ENCODE measurements around the gene MTO1. TPM values are rescaled to one million over a fixed set of nuclear protein-coding genes. Genes with fewer than 3 reads are reported as not detected.
A peak's percentile ranks its signal among the peaks of the same experiment; 100 is the strongest.
"Not testable (repeated sequence)": the region's sequence is repeated elsewhere in the genome, so short reads cannot be mapped to it uniquely, and the experiment has no call there.

MTO1 gene
- total RNA-seq, 4 donors from 2014 or later = 12.9 to 34.3 (median 23.9) TPM

GRCh38 chr6:73443555-73443954 is 18.0 kb upstream of the MTO1 start:
- Histone ChIP-seq H3K27ac (no peak overlapping the region), H3K9me3 (no peaks in the 10 kb centered on the region), H3K4me3 (no peak overlapping the region), H3K27me3 (no peaks in the 10 kb centered on the region), H3K4me1 (no peaks in the 10 kb centered on the region), H3K36me3 (peaks cover 19% of the 10 kb centered on the region)
- no peak for TF ChIP-seq POLR2AphosphoS5 (IDR thresholded peaks at IDR 0.05)
- TF ChIP-seq EP300 (IDR thresholded peaks at IDR 0.05) = no peak
- no peak for TF ChIP-seq POLR2A (IDR thresholded peaks at IDR 0.05)
- no peak for TF ChIP-seq CTCF (IDR thresholded peaks at IDR 0.05)
- DNase-seq (ENCODE audit: low spot score in 2 of 2) = no peak
- WGBS = 87% methylated on average over 3 of the region's 3 CpGs

DNA sequence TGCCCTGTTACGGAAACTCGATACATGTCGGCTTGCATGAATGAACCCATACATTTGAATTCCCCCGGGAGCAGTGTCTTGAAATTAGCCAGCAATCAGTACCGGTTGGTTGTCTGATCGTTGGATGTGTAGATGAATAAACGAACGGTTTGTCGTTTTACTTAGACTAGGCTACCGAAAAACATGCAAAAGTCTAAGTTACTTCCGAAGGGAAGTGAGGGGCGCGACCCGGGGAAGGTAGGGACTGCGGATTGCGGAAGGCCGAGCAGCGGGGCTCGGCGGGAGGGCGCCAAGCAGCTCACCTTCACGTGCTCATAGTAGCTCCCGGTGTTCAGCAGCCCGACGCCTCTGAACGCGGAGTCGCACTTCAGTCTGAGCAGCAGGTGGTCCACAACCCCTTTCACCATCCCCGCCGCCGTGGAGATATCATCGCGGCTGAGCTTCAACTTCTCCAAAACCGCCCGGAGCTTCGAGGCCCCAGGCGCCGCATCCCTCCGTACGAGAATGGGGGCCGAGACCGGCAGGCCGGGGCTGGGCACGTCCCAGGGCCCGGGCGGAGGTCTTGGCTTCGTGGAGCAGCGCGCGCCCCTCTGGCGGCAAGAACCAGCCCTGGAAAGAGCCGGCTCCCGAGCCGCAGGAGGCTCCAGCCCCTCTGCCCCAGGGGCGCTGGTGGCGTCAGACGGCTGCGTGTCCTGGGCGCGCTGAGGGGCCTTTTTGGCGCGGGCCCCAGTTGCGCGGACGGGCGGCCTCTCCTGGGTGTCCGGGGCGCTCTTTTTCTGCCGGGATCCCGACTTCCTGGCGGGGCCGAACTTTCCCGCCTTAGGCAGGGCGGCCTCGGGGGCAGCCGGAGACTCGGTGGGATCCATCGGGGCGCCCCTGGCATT is 10.1 kb upstream of the MTO1 start:
- Histone ChIP-seq H3K27ac (peak overlapping the region; percentile 66), H3K4me1 (peaks cover 16% of the 10 kb centered on the region), H3K36me3 (no peaks in the 10 kb centered on the region), H3K27me3 (no peaks in the 10 kb centered on the region), H3K9me3 (no peaks in the 10 kb centered on the region), H3K4me3 (peak overlapping the region; percentile 80)
- peak; percentile 65 to 80 for DNase-seq (ENCODE audit: low spot score in 2 of 2)
- TF ChIP-seq POLR2AphosphoS5 (IDR thresholded peaks at IDR 0.05) = no peak
- 0% methylated on average over 28 of the region's 79 CpGs for WGBS

GRCh38 chr6:73452107-73452461 is 9.5 kb upstream of the MTO1 start, which contains the start of gene CGAS:
Gene CGAS (minus strand): TSS chr6:73452297. CDS start chr6:73452181, 116 bp downstream.
- WGBS = 0% methylated on average over 8 of the region's 23 CpGs
- peak; percentile 81 to 86 for DNase-seq (ENCODE audit: low spot score in 2 of 2)

DNA sequence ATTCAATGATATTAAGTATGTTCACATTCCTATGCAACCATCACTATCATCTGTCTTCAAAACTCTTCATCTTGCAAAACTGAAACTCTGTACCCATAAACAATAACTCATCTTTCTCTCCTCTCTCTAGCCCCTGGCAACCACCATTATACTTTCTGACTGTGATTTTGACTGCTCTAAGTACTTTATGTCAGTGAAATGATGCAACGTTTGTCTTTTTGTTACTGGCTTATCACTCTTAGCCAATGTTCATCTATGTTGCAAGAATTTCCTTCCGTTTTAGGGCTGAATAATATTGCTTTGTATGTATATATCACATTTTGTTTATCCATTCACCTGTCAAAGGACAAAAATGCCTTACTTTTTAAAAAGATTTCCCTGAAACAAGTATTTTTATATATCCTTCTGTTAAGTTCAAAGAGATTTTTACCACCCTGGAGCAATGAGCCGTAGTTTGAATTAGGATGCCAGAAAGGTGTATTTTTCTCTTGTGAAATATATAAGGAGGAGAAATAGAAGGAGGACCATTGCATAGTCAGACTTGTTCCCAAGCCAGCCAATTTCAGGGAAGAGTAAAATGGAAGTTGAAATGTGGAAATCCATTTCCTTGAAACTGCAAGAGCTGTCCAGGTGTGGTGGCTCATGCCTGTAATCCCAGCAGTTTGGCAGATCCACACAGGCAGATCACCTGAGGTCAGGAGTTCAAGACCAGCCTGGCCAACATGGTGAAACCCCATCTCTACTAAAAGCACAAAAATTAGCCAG is 5.5 kb upstream of the MTO1 start:
- WGBS = 57% methylated on average over 3 of the region's 3 CpGs
- H3K27ac ChIP-seq = no peak overlapping the region

More at GRCh38 chr6:73452107-73452461, 9.5 kb upstream of the MTO1 start, which contains the start of gene CGAS:
- Histone ChIP-seq H3K27me3 (no peaks in the 10 kb centered on the region), H3K27ac (peak within 1 kb of the TSS; percentile 66), H3K9me3 (no peaks in the 10 kb centered on the region), H3K4me3 (peak within 1 kb of the TSS; percentile 80), H3K4me1 (peaks cover 16% of the 10 kb centered on the region), H3K36me3 (no peaks in the 10 kb centered on the region)
- peak in 1 of 2 donors; percentile 32 for TF ChIP-seq POLR2A (IDR thresholded peaks at IDR 0.05)
- TF ChIP-seq EP300 (IDR thresholded peaks at IDR 0.05) = no peak
- peak in 1 of 3 donors; percentile 23 for TF ChIP-seq POLR2AphosphoS5 (IDR thresholded peaks at IDR 0.05)

GRCh38 chr6:73459474-73459873 is 2.1 kb upstream of the MTO1 start:
- H3K36me3 ChIP-seq; H3K27ac ChIP-seq; H3K9me3 ChIP-seq; H3K27me3 ChIP-seq; DNase-seq (ENCODE audit: low spot score in 2 of 2); H3K4me3 ChIP-seq: not testable (repeated sequence)
- 69% methylated on average over 7 of the region's 7 CpGs for WGBS
- H3K4me1 ChIP-seq = peaks cover 17% of the 10 kb centered on the region

More for the DNA sequence above, 5.5 kb upstream of the MTO1 start:
- Histone ChIP-seq H3K36me3 (no peaks in the 10 kb centered on the region), H3K4me3 (no peak overlapping the region), H3K4me1 (peaks cover 10% of the 10 kb centered on the region), H3K9me3 (no peaks in the 10 kb centered on the region), H3K27me3 (no peaks in the 10 kb centered on the region)
- no peak for DNase-seq (ENCODE audit: low spot score in 2 of 2)
- TF ChIP-seq POLR2AphosphoS5 (IDR thresholded peaks at IDR 0.05) = no peak
- no peak for TF ChIP-seq POLR2A (IDR thresholded peaks at IDR 0.05)
- TF ChIP-seq EP300 (IDR thresholded peaks at IDR 0.05) = no peak
- no peak for TF ChIP-seq CTCF (IDR thresholded peaks at IDR 0.05)

GRCh38 chr6:73460056-73460455 is 1.5 kb upstream of the MTO1 start:
- DNase-seq (ENCODE audit: low spot score in 2 of 2) = no peak
- TF ChIP-seq CTCF (IDR thresholded peaks at IDR 0.05) = no peak
- no peak for TF ChIP-seq POLR2AphosphoS5 (IDR thresholded peaks at IDR 0.05)
- no peak for TF ChIP-seq EP300 (IDR thresholded peaks at IDR 0.05)
- peaks cover 17% of the 10 kb centered on the region for H3K4me1 ChIP-seq
- H3K4me3 ChIP-seq = no peak overlapping the region
- no peaks in the 10 kb centered on the region for H3K36me3 ChIP-seq
- 61% methylated on average over 5 of the region's 5 CpGs for WGBS
- H3K9me3 ChIP-seq = no peaks in the 10 kb centered on the region
- H3K27ac ChIP-seq = no peak overlapping the region
- H3K27me3 ChIP-seq = no peaks in the 10 kb centered on the region
